GM12878 (cell line): ENCODE measurements around the gene TRMT1. TPM values are rescaled to one million over a fixed set of nuclear protein-coding genes. Genes with fewer than 3 reads are reported as not detected.

Source experiments
- ATAC-seq: fragments of 200-7000 bp; cut with Tn5 transposase; 3 replicates; pipeline ENCODE4 v1.9.1; 2020; ENCODE audit warnings: mild to moderate bottlenecking, moderate library complexity
- BruUV-seq: library from RNA; stranded (reverse); fragments of 400-500 nt; replicated peaks from 2 replicates; lab custom pipeline; 2021; lab: Mats Ljungman, UMichigan
- CTCF ChIA-PET: fragments of 300-600 bp; sonication (Branson Sonifier 250); formaldehyde crosslinking; extraction: SDS; loops from one replicate; lab custom pipeline; 2021; ENCODE audit warnings: inconsistent platforms; lab: Yijun Ruan, JAX
- POLR2A ChIA-PET: fragments of 350-600 bp; formaldehyde crosslinking; extraction: SDS; loops from one replicate; lab custom pipeline; 2021; ENCODE audit warnings: inconsistent platforms; lab: Charles Lee
- RAD21 ChIA-PET: fragments of 300-600 bp; sonication (Branson Sonifier 250); formaldehyde crosslinking; loops from one replicate; lab custom pipeline; 2023; ENCODE audit warnings: antibody characterized with exemption; ENCODE audit not compliant: unreplicated experiment; lab: Charles Lee
- SMC1A ChIA-PET: fragments of 300-600 bp; sonication (Branson Sonifier 250); formaldehyde crosslinking; loops from one replicate; lab custom pipeline; 2023; ENCODE audit not compliant: unreplicated experiment, uncharacterized antibody; lab: Charles Lee
- DNase-seq: peaks from one replicate; pipeline ENCODE4 v3.0.0-alpha.2; 2011; ENCODE audit warnings: low read depth, low spot score
- FAIRE-seq: peaks from 3 replicates; lab custom pipeline; 2011; peaks lifted over from hg19 to GRCh38; lab: Jason Lieb, UNC
- H2AFZ ChIP-seq: 2 replicates; pipeline ENCODE4 v1.6.0; 2011; ENCODE audit warnings: low read depth, low read length, control low read depth; ENCODE audit not compliant: control insufficient read depth
- H3K27ac ChIP-seq: 2 replicates; pipeline ENCODE4 v1.5.1; 2011; ENCODE audit warnings: control low read depth; ENCODE audit not compliant: control insufficient read depth, insufficient read depth
- H3K27me3 ChIP-seq, 2 experiments: replicated peaks in 1 of 2; 2 replicates each; pipeline versions ENCODE4 v1.6.0 to v1.6.1; 2011; ENCODE audit warnings: low read length in 1 of 2; ENCODE audit not compliant: control insufficient read depth in 2 of 2, insufficient read depth in 2 of 2
- H3K36me3 ChIP-seq, 2 experiments: 2 replicates each; pipeline ENCODE4 v1.5.1; 2011; ENCODE audit warnings: low read length in 1 of 2; ENCODE audit not compliant: control insufficient read depth in 2 of 2, insufficient read depth in 2 of 2
- H3K4me1 ChIP-seq: 2 replicates; pipeline ENCODE4 v1.6.1; 2011; ENCODE audit warnings: mild to moderate bottlenecking, low read length, moderate library complexity, mixed read lengths; ENCODE audit not compliant: control insufficient read depth, insufficient read depth
- H3K4me2 ChIP-seq: 2 replicates; pipeline ENCODE4 v1.6.0; 2011; ENCODE audit warnings: control low read depth; ENCODE audit not compliant: control insufficient read depth, insufficient read depth
- H3K4me3 ChIP-seq: fragments of 200-600 bp; sonication (generic); 2 replicates; pipeline ENCODE4 v1.5.1; 2016
- H3K79me2 ChIP-seq: 2 replicates; pipeline ENCODE4 v1.6.0; 2011; ENCODE audit warnings: low read length; ENCODE audit not compliant: control insufficient read depth, insufficient read depth
- H3K9ac ChIP-seq: 2 replicates; pipeline ENCODE4 v1.8.0; 2011; ENCODE audit warnings: low read length, control low read depth, mixed read lengths; ENCODE audit not compliant: control insufficient read depth, insufficient read depth
- H3K9me3 ChIP-seq: replicated peaks from 3 replicates; pipeline ENCODE4 v1.5.1; 2011; ENCODE audit warnings: mild to moderate bottlenecking, low read length; ENCODE audit not compliant: control insufficient read depth, insufficient read depth
- H4K20me1 ChIP-seq: 2 replicates; pipeline ENCODE4 v1.6.0; 2011; ENCODE audit not compliant: control insufficient read depth, insufficient read depth
- ATF2 ChIP-seq: IDR thresholded peaks from 2 replicates; pipeline ENCODE4 v1.6.1; 2012; ENCODE audit warnings: low read length, inconsistent platforms
- CBX5 ChIP-seq: sonication (generic); IDR thresholded peaks from 2 replicates; pipeline ENCODE4 v1.6.1; 2016; ENCODE audit warnings: low read depth, moderate library complexity, mild to moderate bottlenecking, inconsistent platforms
- CHD1 ChIP-seq: IDR thresholded peaks from 2 replicates; pipeline ENCODE4 v1.6.1; 2012; ENCODE audit warnings: low read depth, low read length, improper control_type of control experiment
- EED ChIP-seq: sonication (generic); IDR thresholded peaks from 2 replicates; pipeline ENCODE4 v1.6.1; 2016; ENCODE audit warnings: antibody characterized with exemption, low read depth
- ELK1 ChIP-seq: IDR thresholded peaks from 2 replicates; pipeline ENCODE4 v1.6.1; 2012; ENCODE audit warnings: low read depth, low read length, improper control_type of control experiment
- ESRRA ChIP-seq: IDR thresholded peaks from 2 replicates; pipeline ENCODE4 v1.6.1; 2012; ENCODE audit warnings: mild to moderate bottlenecking, low read length, improper control_type of control experiment
- FOXM1 ChIP-seq: IDR thresholded peaks from 2 replicates; pipeline ENCODE4 v1.6.1; 2012; ENCODE audit warnings: low read depth, mild to moderate bottlenecking, inconsistent platforms, low read length, moderate library complexity
- KAT2A ChIP-seq: conservative IDR thresholded peaks from 2 replicates; pipeline ENCODE4 v1.6.1; 2011; ENCODE audit warnings: low read depth, low read length; ENCODE audit not compliant: control insufficient read depth
- NBN ChIP-seq: fragments of 450-650 bp; IDR thresholded peaks from 2 replicates; pipeline ENCODE4 v1.6.1; 2016
- NFIC ChIP-seq: IDR thresholded peaks from 2 replicates; pipeline ENCODE4 v1.6.1; 2012; ENCODE audit warnings: low read depth, mild to moderate bottlenecking, inconsistent platforms, low read length, moderate library complexity
- NFYA ChIP-seq: IDR thresholded peaks from 2 replicates; pipeline ENCODE4 v1.6.1; 2011; ENCODE audit warnings: low read depth, mild to moderate bottlenecking, low read length, improper control_type of control experiment, borderline replicate concordance
- SMAD5 ChIP-seq: IDR thresholded peaks from 2 replicates; pipeline ENCODE4 v1.6.1; 2016; ENCODE audit warnings: antibody characterized with exemption, low read depth
- ZNF384 ChIP-seq: IDR thresholded peaks from 2 replicates; pipeline ENCODE4 v1.6.1; 2012; ENCODE audit warnings: low read depth, mild to moderate bottlenecking, low read length, improper control_type of control experiment, borderline replicate concordance
- ZZZ3 ChIP-seq: IDR thresholded peaks from 2 replicates; pipeline ENCODE4 v1.6.1; 2011; ENCODE audit warnings: low read depth; ENCODE audit not compliant: control insufficient read depth, insufficient read length
- whole genome bisulfite sequencing: methylation state at CpG from one replicate; pipeline ENCODE4 v1.1.6; 2016; ENCODE audit warnings: low lambda C conversion rate; ENCODE audit not compliant: insufficient replicate concordance, insufficient coverage; ENCODE audit errors: missing lambda C conversion rate; 5-methylcytosine and 5-hydroxymethylcytosine counted together
- in situ Hi-C: fragments of 300-500 bp; cut with MboI; formaldehyde crosslinking; loops from 9 replicates; pipeline ENCODE4 v1.14.3; 2018; ENCODE audit warnings: mixed read lengths
- intact Hi-C: fragments of 100-400 bp; cut with micrococcal nuclease; formaldehyde crosslinking; loops from one replicate; pipeline ENCODE4 v1.14.2; 2022; ENCODE audit not compliant: unreplicated experiment
- polyA plus RNA-seq, 11 experiments: library from polyadenylated mRNA; depleted of rRNA in 4 of 11; unstranded in 6 of 11; stranded (reverse) in 5 of 11; fragments of >200 nt; fragmentation: Nextera tagmentation in 4 of 11; fragmentation: Illumina TruSeq in 1 of 11; extraction: Ambion mirVana in 4 of 11; extraction: Trizol in 1 of 11; gene quantifications; 1 replicate in 1 of 11; 2 replicates in 10 of 11; pipeline versions ENCODE4 v1.2.1 to v1.2.3, GENCODE V29; 2011 to 2016; ENCODE audit warnings: inconsistent platforms in 2 of 11, missing spikeins in 2 of 11, low read depth in 1 of 11
- total RNA-seq, 4 experiments: library from RNA; depleted of rRNA in 3 of 4; stranded (reverse); fragments of >200 nt in 3 of 4; fragmentation: Illumina TruSeq in 1 of 4; extraction: Trizol in 1 of 4; gene quantifications; 2 replicates each; pipeline versions ENCODE4 v1.2.1 to v1.2.3, GENCODE V29; 2013 to 2021
- TF ChIP-seq, protein P1 (sequence below): IDR thresholded peaks from 2 replicates; pipeline ENCODE4 v1.6.1; 2012; ENCODE audit warnings: low read depth, low read length, improper control_type of control experiment
- TF ChIP-seq, protein P2 (sequence below): fragments of 450-650 bp; IDR thresholded peaks from 2 replicates; pipeline ENCODE4 v1.6.1; 2016; ENCODE audit warnings: mild to moderate bottlenecking, moderate library complexity, borderline replicate concordance

The TRMT1 gene
- total and polyA plus RNA-seq, 10 of the 15 experiments (the other 5 are each of a cell fraction or from before 2014, with no cell fraction given) = 3.4 to 68.8 (median 34.8) TPM

- no peak for TF ChIP-seq ELK1
These were observed 37.5 kb downstream of the TRMT1 start (continued) for GRCh38 chr19:13078897-13079541.

DNA sequence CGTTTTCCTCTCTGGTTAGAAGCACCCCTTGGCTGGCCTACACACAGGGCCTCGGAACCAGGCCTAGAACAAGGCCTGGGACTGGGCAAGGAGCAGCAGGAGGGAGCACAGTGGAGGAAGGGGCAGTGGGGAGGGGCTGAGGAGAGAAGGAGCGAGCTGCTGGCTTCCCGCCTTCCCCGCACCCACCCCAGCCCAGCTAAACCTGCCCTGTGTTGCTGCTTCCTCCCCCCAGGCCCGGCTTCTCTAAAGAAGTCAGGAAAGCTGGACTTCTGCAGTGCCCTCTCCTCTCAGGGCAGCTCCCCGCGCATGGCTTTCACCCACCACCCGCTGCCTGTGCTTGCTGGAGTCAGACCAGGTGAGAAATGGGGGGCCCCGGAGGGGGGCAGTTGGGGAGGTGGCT, 38.2 kb downstream of the TRMT1 start:
- intact Hi-C loops (no loop called here), in situ Hi-C loops (no loop called here)
- Histone ChIP-seq H3K27me3 (peaks cover 1 to 3% of the 10 kb centered on the region in 2 experiments), H3K27ac (no peak overlapping the region), H3K79me2 (no peaks in the 10 kb centered on the region), H3K9ac (no peak overlapping the region), H3K4me3 (no peak overlapping the region), H4K20me1 (no peaks in the 10 kb centered on the region), H3K36me3 (no peaks in the 10 kb centered on the region), H3K9me3 (no peaks in the 10 kb centered on the region), H2AFZ (no peak overlapping the region), H3K4me2 (no peak overlapping the region), H3K4me1 (no peaks in the 10 kb centered on the region)
- ChIA-PET RAD21 (interaction anchor here (1.1 kb wide), 1 partner anchor 16 kb away, joined by 3 read pairs; no protein-coding TSS in a partner anchor), SMC1A (no interaction called here), POLR2A (no interaction called here), CTCF (interaction anchor here (1.3 to 2.5 kb wide), 3 partner anchors 16 to 101 kb away, joined by 4 to 8 read pairs (median 5); no protein-coding TSS in a partner anchor)
- DNase-seq = no peak
- ATAC-seq = no peak
- 33% methylated on average over 6 of the region's 10 CpGs for WGBS
- no peak for FAIRE-seq
- BruUV-seq = no TSS peak
- TF ChIP-seq CHD1 (no peak), EED (no peak), NBN (no peak), KAT2A (no peak), ZNF384 (no peak), ATF2 (no peak), NFIC (no peak), ESRRA (no peak), CBX5 (no peak), ZZZ3 (no peak), FOXM1 (no peak), NFYA (no peak), SMAD5 (no peak)
- TF ChIP-seq, protein P1, sequence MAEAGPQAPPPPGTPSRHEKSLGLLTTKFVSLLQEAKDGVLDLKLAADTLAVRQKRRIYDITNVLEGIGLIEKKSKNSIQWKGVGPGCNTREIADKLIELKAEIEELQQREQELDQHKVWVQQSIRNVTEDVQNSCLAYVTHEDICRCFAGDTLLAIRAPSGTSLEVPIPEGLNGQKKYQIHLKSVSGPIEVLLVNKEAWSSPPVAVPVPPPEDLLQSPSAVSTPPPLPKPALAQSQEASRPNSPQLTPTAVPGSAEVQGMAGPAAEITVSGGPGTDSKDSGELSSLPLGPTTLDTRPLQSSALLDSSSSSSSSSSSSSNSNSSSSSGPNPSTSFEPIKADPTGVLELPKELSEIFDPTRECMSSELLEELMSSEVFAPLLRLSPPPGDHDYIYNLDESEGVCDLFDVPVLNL = no peak
- TF ChIP-seq, protein P2, sequence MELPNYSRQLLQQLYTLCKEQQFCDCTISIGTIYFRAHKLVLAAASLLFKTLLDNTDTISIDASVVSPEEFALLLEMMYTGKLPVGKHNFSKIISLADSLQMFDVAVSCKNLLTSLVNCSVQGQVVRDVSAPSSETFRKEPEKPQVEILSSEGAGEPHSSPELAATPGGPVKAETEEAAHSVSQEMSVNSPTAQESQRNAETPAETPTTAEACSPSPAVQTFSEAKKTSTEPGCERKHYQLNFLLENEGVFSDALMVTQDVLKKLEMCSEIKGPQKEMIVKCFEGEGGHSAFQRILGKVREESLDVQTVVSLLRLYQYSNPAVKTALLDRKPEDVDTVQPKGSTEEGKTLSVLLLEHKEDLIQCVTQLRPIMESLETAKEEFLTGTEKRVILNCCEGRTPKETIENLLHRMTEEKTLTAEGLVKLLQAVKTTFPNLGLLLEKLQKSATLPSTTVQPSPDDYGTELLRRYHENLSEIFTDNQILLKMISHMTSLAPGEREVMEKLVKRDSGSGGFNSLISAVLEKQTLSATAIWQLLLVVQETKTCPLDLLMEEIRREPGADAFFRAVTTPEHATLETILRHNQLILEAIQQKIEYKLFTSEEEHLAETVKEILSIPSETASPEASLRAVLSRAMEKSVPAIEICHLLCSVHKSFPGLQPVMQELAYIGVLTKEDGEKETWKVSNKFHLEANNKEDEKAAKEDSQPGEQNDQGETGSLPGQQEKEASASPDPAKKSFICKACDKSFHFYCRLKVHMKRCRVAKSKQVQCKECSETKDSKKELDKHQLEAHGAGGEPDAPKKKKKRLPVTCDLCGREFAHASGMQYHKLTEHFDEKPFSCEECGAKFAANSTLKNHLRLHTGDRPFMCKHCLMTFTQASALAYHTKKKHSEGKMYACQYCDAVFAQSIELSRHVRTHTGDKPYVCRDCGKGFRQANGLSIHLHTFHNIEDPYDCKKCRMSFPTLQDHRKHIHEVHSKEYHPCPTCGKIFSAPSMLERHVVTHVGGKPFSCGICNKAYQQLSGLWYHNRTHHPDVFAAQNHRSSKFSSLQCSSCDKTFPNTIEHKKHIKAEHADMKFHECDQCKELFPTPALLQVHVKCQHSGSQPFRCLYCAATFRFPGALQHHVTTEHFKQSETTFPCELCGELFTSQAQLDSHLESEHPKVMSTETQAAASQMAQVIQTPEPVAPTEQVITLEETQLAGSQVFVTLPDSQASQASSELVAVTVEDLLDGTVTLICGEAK = no peak
